ENCODE data around the gene PCDHAC2.

The PCDHAC2 gene

DNA sequence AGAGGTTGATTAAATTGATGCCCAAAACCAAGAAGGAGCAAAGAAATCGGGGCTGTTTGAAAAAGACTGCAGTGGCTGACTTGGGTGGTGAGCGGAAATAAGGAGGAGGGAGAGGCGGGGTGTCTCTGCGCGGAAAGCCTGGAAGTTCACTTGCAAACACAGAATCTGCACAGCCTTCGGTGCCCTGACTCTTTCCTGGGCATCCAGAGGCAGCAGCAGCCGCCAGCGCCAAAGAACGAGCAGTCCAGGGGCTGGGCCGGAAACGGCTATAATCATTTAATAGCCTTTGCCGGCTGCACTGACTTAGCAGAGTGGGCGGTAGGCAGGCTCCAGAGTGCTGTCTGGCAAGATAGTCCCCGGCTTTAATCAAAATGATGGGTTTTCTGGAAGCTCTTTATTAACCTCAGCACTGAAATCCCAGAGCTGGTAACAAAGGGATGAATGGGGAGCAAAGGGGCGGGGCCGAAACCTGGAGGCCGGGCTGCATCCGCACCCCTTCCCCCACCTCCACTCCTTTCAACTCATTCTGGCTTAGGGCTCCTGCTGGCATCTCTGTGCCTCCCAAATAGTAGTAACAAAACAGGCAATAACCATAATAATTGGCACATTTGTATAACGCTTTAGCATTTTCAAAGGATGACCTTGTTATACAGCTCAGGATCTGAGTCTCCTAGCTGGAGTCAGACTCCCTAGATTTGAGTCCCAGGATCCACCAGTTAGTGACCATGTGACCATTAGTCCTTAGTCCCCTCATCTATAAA is 35.7 kb downstream of the PCDHAC2 start:
- no peaks in the 10 kb centered on the region for H3K9me2 ChIP-seq (replicated peaks; ENCODE audit: insufficient read depth, low read length)
- no peaks in the 10 kb centered on the region for H3K9me3 ChIP-seq (ENCODE audit: insufficient read depth, low read length)
- H3K4me3 ChIP-seq (ENCODE audit: insufficient read depth, low read length, poor library complexity, severe bottlenecking) = no peak overlapping the region
- no peaks in the 10 kb centered on the region for H4K20me1 ChIP-seq (ENCODE audit: low read depth, low read length)
- H3K27me3 ChIP-seq (ENCODE audit: low read length) = no peaks in the 10 kb centered on the region
- no peaks in the 10 kb centered on the region for H3K36me3 ChIP-seq (ENCODE audit: low read length)
- no peak overlapping the region for H3K4me2 ChIP-seq (ENCODE audit: low read depth, low read length, poor library complexity, severe bottlenecking)
- TF ChIP-seq CTCF (IDR thresholded peaks at IDR 0.05; ENCODE audit: insufficient read depth, low read length, poor library complexity, severe bottlenecking) (no peak), EZH2phosphoT487 (conservative IDR thresholded peaks at IDR 0.05; ENCODE audit: low read length) (no peak)
- no peaks in the 10 kb centered on the region for H3K79me2 ChIP-seq (ENCODE audit: insufficient read depth, low read length)
- no peak overlapping the region for H3K27ac ChIP-seq (ENCODE audit: low read depth, low read length)
- H3K9ac ChIP-seq (ENCODE audit: low read length) = no peak overlapping the region
- no peak overlapping the region for H2AFZ ChIP-seq (ENCODE audit: low read depth, low read length, severe bottlenecking)
- H3F3A ChIP-seq (ENCODE audit: insufficient read depth) = no peaks in the 10 kb centered on the region

DNA sequence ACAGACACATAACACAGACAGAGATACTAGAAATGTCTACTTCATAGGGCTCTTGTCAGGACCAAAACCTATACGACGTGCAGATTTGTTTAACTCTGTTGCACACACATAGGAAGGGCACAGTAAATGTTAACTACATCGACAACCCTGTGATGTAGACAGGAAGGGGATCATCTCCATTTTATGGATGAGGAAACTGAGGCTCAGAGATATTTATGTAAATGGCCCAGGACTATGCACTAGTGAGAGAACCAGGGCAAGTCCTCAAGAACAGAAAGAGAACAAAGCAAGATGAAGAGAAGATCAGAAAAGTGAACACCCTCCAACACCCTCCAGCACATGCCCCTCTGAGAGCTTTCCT is 36.3 kb downstream of the PCDHAC2 start:
- Histone ChIP-seq H2AFZ (ENCODE audit: low read depth, low read length, severe bottlenecking) (no peak overlapping the region), H3K9me2 (replicated peaks; ENCODE audit: insufficient read depth, low read length) (no peaks in the 10 kb centered on the region), H3K79me2 (ENCODE audit: insufficient read depth, low read length) (no peaks in the 10 kb centered on the region), H3K4me2 (ENCODE audit: low read depth, low read length, poor library complexity, severe bottlenecking) (no peak overlapping the region), H4K20me1 (ENCODE audit: low read depth, low read length) (no peaks in the 10 kb centered on the region), H3K9me3 (ENCODE audit: insufficient read depth, low read length) (no peaks in the 10 kb centered on the region), H3K27me3 (ENCODE audit: low read length) (no peaks in the 10 kb centered on the region), H3K27ac (ENCODE audit: low read depth, low read length) (no peak overlapping the region), H3K4me3 (ENCODE audit: insufficient read depth, low read length, poor library complexity, severe bottlenecking) (no peak overlapping the region), H3K9ac (ENCODE audit: low read length) (no peak overlapping the region), H3F3A (ENCODE audit: insufficient read depth) (no peaks in the 10 kb centered on the region), H3K36me3 (ENCODE audit: low read length) (no peaks in the 10 kb centered on the region)
- TF ChIP-seq CTCF (IDR thresholded peaks at IDR 0.05; ENCODE audit: insufficient read depth, low read length, poor library complexity, severe bottlenecking) (no peak), EZH2phosphoT487 (conservative IDR thresholded peaks at IDR 0.05; ENCODE audit: low read length) (no peak)

DNA sequence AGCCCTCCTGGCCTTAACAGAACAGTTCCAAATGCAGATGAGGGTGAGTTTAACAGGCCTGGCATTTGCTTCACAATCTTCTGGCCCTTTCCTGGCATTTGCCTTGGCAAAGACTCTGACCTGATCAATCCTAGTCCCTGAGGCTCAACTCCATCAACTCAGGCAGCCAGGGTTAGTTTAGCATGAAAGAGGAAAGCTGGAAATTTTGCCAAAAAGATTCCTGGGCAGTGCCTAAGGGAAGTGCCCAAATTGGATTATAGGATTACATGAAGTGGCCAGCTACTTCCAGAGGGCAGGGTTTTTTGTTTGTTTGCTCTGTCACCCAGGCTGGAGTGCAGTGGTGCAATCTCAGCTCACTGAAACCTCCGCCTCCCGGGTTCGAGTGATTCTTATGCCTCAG is 36.8 kb downstream of the PCDHAC2 start:
- Histone ChIP-seq H3K36me3 (ENCODE audit: low read length) (no peaks in the 10 kb centered on the region), H3K27ac (ENCODE audit: low read depth, low read length) (no peak overlapping the region), H3K4me3 (ENCODE audit: insufficient read depth, low read length, poor library complexity, severe bottlenecking) (no peak overlapping the region), H4K20me1 (ENCODE audit: low read depth, low read length) (no peaks in the 10 kb centered on the region), H2AFZ (ENCODE audit: low read depth, low read length, severe bottlenecking) (no peak overlapping the region), H3K9me2 (replicated peaks; ENCODE audit: insufficient read depth, low read length) (no peaks in the 10 kb centered on the region), H3F3A (ENCODE audit: insufficient read depth) (no peaks in the 10 kb centered on the region), H3K27me3 (ENCODE audit: low read length) (no peaks in the 10 kb centered on the region), H3K79me2 (ENCODE audit: insufficient read depth, low read length) (no peaks in the 10 kb centered on the region), H3K4me2 (ENCODE audit: low read depth, low read length, poor library complexity, severe bottlenecking) (no peak overlapping the region), H3K9ac (ENCODE audit: low read length) (no peak overlapping the region), H3K9me3 (ENCODE audit: insufficient read depth, low read length) (no peaks in the 10 kb centered on the region)
- no peak for TF ChIP-seq CTCF (IDR thresholded peaks at IDR 0.05; ENCODE audit: insufficient read depth, low read length, poor library complexity, severe bottlenecking)
- no peak for TF ChIP-seq EZH2phosphoT487 (conservative IDR thresholded peaks at IDR 0.05; ENCODE audit: low read length)

All from SU-DHL-6 (cell line).